IMR-90 (cell line): ENCODE results near the gene CYP17A1. TPM values are rescaled to one million over a fixed set of nuclear protein-coding genes. Genes with fewer than 3 reads are reported as not detected.

ENCODE experiments used
- ATAC-seq: fragments of 200-7000 bp; cut with Tn5 transposase; 2 replicates; pipeline ENCODE4 v1.9.1; 2020; ENCODE audit warnings: low read depth, mild to moderate bottlenecking, moderate library complexity
- BruUV-seq: library from RNA; stranded (reverse); fragments of 400-500 nt; replicated peaks from 2 replicates; lab custom pipeline; 2021; lab: Mats Ljungman, UMichigan
- CTCF ChIA-PET: fragments of 300-600 bp; formaldehyde crosslinking; extraction: SDS; loops from one replicate; lab custom pipeline; 2021; ENCODE audit warnings: antibody characterized with exemption; lab: Yijun Ruan, JAX
- POLR2A ChIA-PET: fragments of 300-600 bp; sonication (Branson Sonifier 250); formaldehyde crosslinking; loops from one replicate; lab custom pipeline; 2022; ENCODE audit warnings: antibody characterized with exemption; ENCODE audit not compliant: unreplicated experiment; lab: Charles Lee
- DNase-seq: peaks from one replicate; pipeline ENCODE4 v3.0.0; 2013
- H2AFZ ChIP-seq: replicated peaks from 2 replicates; pipeline ENCODE3; 2013; ENCODE audit warnings: low read length, mild to moderate bottlenecking; ENCODE audit not compliant: poor library complexity
- H2AK5ac ChIP-seq: 2 replicates; pipeline ENCODE4 v1.6.1; 2013; ENCODE audit warnings: low read depth, low read length, inconsistent platforms
- H2AK9ac ChIP-seq: replicated peaks from 2 replicates; pipeline ENCODE3; 2013; ENCODE audit warnings: mild to moderate bottlenecking, low read depth, low read length, moderate library complexity; ENCODE audit not compliant: poor library complexity
- H2BK120ac ChIP-seq: 2 replicates; pipeline ENCODE4 v1.6.1; 2013; ENCODE audit warnings: low read depth, low read length, inconsistent platforms
- H2BK15ac ChIP-seq: 3 replicates; pipeline ENCODE4 v1.6.1; 2013; ENCODE audit warnings: low read depth, low read length, inconsistent platforms
- H2BK20ac ChIP-seq: 2 replicates; pipeline ENCODE4 v1.6.1; 2013; ENCODE audit warnings: low read depth, mild to moderate bottlenecking, inconsistent platforms, low read length, moderate library complexity
- H2BK5ac ChIP-seq: 2 replicates; pipeline ENCODE4 v1.6.1; 2013; ENCODE audit warnings: mild to moderate bottlenecking, low read depth, low read length, inconsistent platforms; ENCODE audit not compliant: poor library complexity, severe bottlenecking
- H3K14ac ChIP-seq: replicated peaks from 2 replicates; pipeline ENCODE4 v1.6.1; 2013; ENCODE audit warnings: low read depth, low read length, inconsistent platforms
- H3K18ac ChIP-seq: 2 replicates; pipeline ENCODE4 v1.6.1; 2013; ENCODE audit warnings: low read depth, low read length, control low read depth
- H3K23ac ChIP-seq: 2 replicates; pipeline ENCODE4 v1.6.1; 2013; ENCODE audit warnings: low read depth, low read length, inconsistent platforms
- H3K27ac ChIP-seq: 2 replicates; pipeline ENCODE4 v1.5.1; 2013; ENCODE audit warnings: mild to moderate bottlenecking, control low read depth, low read length; ENCODE audit not compliant: insufficient read depth
- H3K27me3 ChIP-seq: 2 replicates; pipeline ENCODE4 v1.6.1; 2013; ENCODE audit warnings: low read length; ENCODE audit not compliant: control insufficient read depth, insufficient read depth
- H3K36me3 ChIP-seq: 2 replicates; pipeline ENCODE4 v1.6.1; 2013; ENCODE audit warnings: low read length, mixed read lengths; ENCODE audit not compliant: control insufficient read depth, insufficient read depth
- H3K4ac ChIP-seq: 2 replicates; pipeline ENCODE4 v1.6.1; 2013; ENCODE audit warnings: low read depth, low read length, inconsistent platforms
- H3K4me1 ChIP-seq: 2 replicates; pipeline ENCODE4 v1.6.1; 2013; ENCODE audit warnings: low read length, mixed read lengths; ENCODE audit not compliant: control insufficient read depth, insufficient read depth
- H3K4me2 ChIP-seq: 2 replicates; pipeline ENCODE4 v1.6.1; 2013; ENCODE audit warnings: low read depth, mild to moderate bottlenecking, control low read depth, low read length, moderate library complexity
- H3K4me3 ChIP-seq: 2 replicates; pipeline ENCODE4 v1.5.1; 2013; ENCODE audit warnings: low read depth, mild to moderate bottlenecking, control low read depth, low read length, moderate library complexity; ENCODE audit not compliant: insufficient read depth
- H3K56ac ChIP-seq: 2 replicates; pipeline ENCODE4 v1.6.1; 2013; ENCODE audit warnings: low read length, inconsistent platforms; ENCODE audit not compliant: insufficient read depth; ENCODE audit errors: extremely low read depth
- H3K79me1 ChIP-seq, 2 experiments: 2 replicates each; pipeline ENCODE4 v1.6.1; 2013; ENCODE audit warnings: low read length in 2 of 2, inconsistent platforms in 1 of 2, low read depth in 1 of 2
- H3K9ac ChIP-seq: 2 replicates; pipeline ENCODE4 v1.6.1; 2013; ENCODE audit warnings: low read depth, low read length, control low read depth
- H3K9me1 ChIP-seq: 2 replicates; pipeline ENCODE4 v1.6.1; 2013; ENCODE audit warnings: low read length, inconsistent platforms; ENCODE audit not compliant: insufficient read depth
- H3K9me3 ChIP-seq: 2 replicates; pipeline ENCODE4 v1.6.1; 2013; ENCODE audit warnings: low read length; ENCODE audit not compliant: control insufficient read depth, insufficient read depth
- H4K20me1 ChIP-seq: 2 replicates; pipeline ENCODE4 v1.6.1; 2013; ENCODE audit warnings: low read length, inconsistent platforms; ENCODE audit not compliant: insufficient read depth
- H4K5ac ChIP-seq: 2 replicates; pipeline ENCODE4 v1.6.1; 2013; ENCODE audit warnings: mild to moderate bottlenecking, low read depth, low read length, control low read depth
- H4K8ac ChIP-seq, 2 experiments: 2 replicates each; pipeline ENCODE4 v1.6.1; 2013; ENCODE audit warnings: low read depth in 2 of 2, low read length in 2 of 2, control low read depth in 1 of 2, inconsistent platforms in 1 of 2
- H4K91ac ChIP-seq: 2 replicates; pipeline ENCODE4 v1.6.1; 2013; ENCODE audit warnings: low read depth, low read length, inconsistent platforms; ENCODE audit not compliant: insufficient read depth
- BHLHE40 ChIP-seq: fragments of 150-350 bp; IDR thresholded peaks from 2 replicates; pipeline ENCODE4 v1.6.1; 2016; ENCODE audit warnings: mild to moderate bottlenecking, low read depth, low read length
- CEBPB ChIP-seq: IDR thresholded peaks from 2 replicates; pipeline ENCODE4 v1.6.1; 2012; ENCODE audit warnings: low read depth, low read length, improper control_type of control experiment
- CHD1 ChIP-seq: IDR thresholded peaks from 2 replicates; pipeline ENCODE4 v1.6.1; 2012; ENCODE audit warnings: low read depth, low read length, improper control_type of control experiment
- FOS ChIP-seq: fragments of 150-350 bp; IDR thresholded peaks from 2 replicates; pipeline ENCODE4 v1.6.1; 2016; ENCODE audit warnings: low read depth, low read length
- MAZ ChIP-seq: IDR thresholded peaks from 2 replicates; pipeline ENCODE4 v1.6.1; 2012; ENCODE audit warnings: low read depth, mild to moderate bottlenecking, low read length, improper control_type of control experiment, moderate library complexity, borderline replicate concordance
- MXI1 ChIP-seq: IDR thresholded peaks from 2 replicates; pipeline ENCODE4 v1.6.1; 2012; ENCODE audit warnings: low read depth, mild to moderate bottlenecking, low read length, moderate library complexity, borderline replicate concordance
- NFE2L2 ChIP-seq: fragments of 150-350 bp; IDR thresholded peaks from 2 replicates; pipeline ENCODE4 v1.6.1; 2016; ENCODE audit warnings: low read depth, mild to moderate bottlenecking, low read length
- POLR2A ChIP-seq: IDR thresholded peaks from 2 replicates; pipeline ENCODE4 v1.6.1; 2012; ENCODE audit warnings: mild to moderate bottlenecking, low read depth, low read length
- RAD21 ChIP-seq: IDR thresholded peaks from 2 replicates; pipeline ENCODE4 v1.6.1; 2012; ENCODE audit warnings: low read length, improper control_type of control experiment
- RCOR1 ChIP-seq: IDR thresholded peaks from 2 replicates; pipeline ENCODE4 v1.6.1; 2012; ENCODE audit warnings: mild to moderate bottlenecking, low read length, improper control_type of control experiment; ENCODE audit not compliant: insufficient replicate concordance
- RFX5 ChIP-seq: IDR thresholded peaks from 2 replicates; pipeline ENCODE4 v1.8.0; 2012; ENCODE audit warnings: low read depth, mild to moderate bottlenecking, low read length, moderate library complexity
- SMC3 ChIP-seq: fragments of 150-350 bp; IDR thresholded peaks from 2 replicates; pipeline ENCODE4 v1.6.1; 2016; ENCODE audit warnings: low read depth, mild to moderate bottlenecking, antibody characterized with exemption, low read length, moderate library complexity
- WGBS, 2 experiments: methylation state at CpG; one replicate each; pipeline versions ENCODE4 v1.1.5 to v1.1.7; 2013; ENCODE audit warnings: missing lambda C conversion rate in 2 of 2; ENCODE audit not compliant: insufficient read length in 1 of 2; ENCODE audit errors: extremely low coverage in 2 of 2; 5-methylcytosine and 5-hydroxymethylcytosine counted together
- dilution Hi-C: fragments of 300-500 bp; cut with HindIII; formaldehyde crosslinking; loops from one replicate; pipeline ENCODE4 v1.14.3; 2018; ENCODE audit warnings: low sequenced_read_pairs; ENCODE audit not compliant: unreplicated experiment
- in situ Hi-C: fragments of 300-500 bp; cut with MboI; formaldehyde crosslinking; loops from 3 replicates; pipeline ENCODE4 v1.14.3; 2019; ENCODE audit warnings: low sequenced_read_pairs, inconsistent platforms, mixed read lengths
- intact Hi-C: fragments of 100-400 bp; cut with micrococcal nuclease; formaldehyde crosslinking; loops from 2 replicates; pipeline ENCODE4 v1.10.0; 2022
- polyA plus RNA-seq, 3 experiments: library from polyadenylated mRNA; depleted of rRNA; stranded (reverse); fragments of >200 nt; gene quantifications; 2 replicates each; pipeline ENCODE4 v1.2.3, GENCODE V29; 2012; ENCODE audit warnings: low replicate concordance in 1 of 3
- total RNA-seq: library from RNA; depleted of rRNA; stranded (reverse); fragments of >200 nt; gene quantifications from 2 replicates; pipeline ENCODE4 v1.2.3, GENCODE V29; 2012
- TF ChIP-seq, protein P1 (sequence below): fragments of 150-350 bp; IDR thresholded peaks from 2 replicates; pipeline ENCODE4 v1.6.1; 2016; ENCODE audit warnings: low read depth, mild to moderate bottlenecking, low read length, moderate library complexity, borderline replicate concordance
- TF ChIP-seq, protein P2 (sequence below): conservative IDR thresholded peaks from 2 replicates; pipeline ENCODE4 v1.5.1; 2012; ENCODE audit warnings: mild to moderate bottlenecking, low read depth, low read length, improper control_type of control experiment

Gene CYP17A1
- total and polyA plus RNA-seq, 2 of the 4 experiments (the other 2 are of a cell fraction) = not detected

DNA sequence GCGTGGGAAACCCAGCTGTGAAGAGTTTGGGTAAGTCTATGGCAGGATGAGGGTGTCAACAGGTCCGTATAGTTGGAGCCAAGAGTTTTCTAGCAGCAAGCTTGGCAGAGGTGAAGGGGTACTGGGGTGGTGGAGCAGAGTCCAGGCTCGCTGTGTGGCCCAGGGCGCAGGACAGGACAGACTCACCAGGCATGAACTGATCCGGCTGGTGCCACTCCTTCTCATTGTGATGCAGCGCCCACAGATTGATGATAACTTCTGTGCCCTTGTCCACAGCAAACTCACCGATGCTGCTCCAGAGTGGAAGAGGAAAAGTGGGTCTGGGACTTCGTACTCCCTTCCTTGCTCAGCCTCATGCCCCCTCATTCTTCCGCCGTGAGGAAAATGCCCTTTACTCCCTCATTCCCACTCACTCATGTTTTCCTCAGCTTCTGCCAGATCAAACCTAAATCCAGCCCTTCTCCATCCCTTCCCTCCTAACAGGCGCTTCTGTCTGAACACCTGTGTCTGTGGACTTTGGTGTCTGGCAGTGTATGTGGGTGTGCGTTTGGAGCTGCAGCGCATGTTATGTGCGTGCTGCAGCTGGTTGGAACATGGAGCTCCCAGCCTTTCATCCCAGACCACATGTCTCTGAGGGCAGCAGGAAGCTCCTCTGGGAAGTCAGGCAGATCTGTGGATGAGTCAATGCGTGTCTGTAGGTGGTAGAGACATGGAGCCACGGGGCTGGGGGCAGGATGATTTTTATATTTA, 5.7 kb downstream of the CYP17A1 start:
- Histone ChIP-seq H4K8ac (no peak overlapping the region), H2AK5ac (no peak overlapping the region), H3K14ac (no peak overlapping the region), H3K27me3 (peaks cover 15% of the 10 kb centered on the region), H3K36me3 (no peaks in the 10 kb centered on the region), H3K4me3 (no peak overlapping the region), H2BK5ac (no peak overlapping the region), H4K20me1 (no peaks in the 10 kb centered on the region), H2BK15ac (no peak overlapping the region), H2BK120ac (no peak overlapping the region), H3K56ac (no peak overlapping the region), H3K4me2 (no peak overlapping the region), H3K23ac (no peak overlapping the region), H3K18ac (no peak overlapping the region), H3K9ac (no peak overlapping the region), H3K9me1 (no peaks in the 10 kb centered on the region), H4K91ac (no peak overlapping the region), H2AK9ac (no peak overlapping the region), H4K5ac (no peak overlapping the region), H2BK20ac (no peak overlapping the region), H3K4ac (no peak overlapping the region), H3K4me1 (no peaks in the 10 kb centered on the region), H3K27ac (no peak overlapping the region), H3K9me3 (no peaks in the 10 kb centered on the region), H3K79me1 (no peaks in the 10 kb centered on the region), H2AFZ (no peak overlapping the region)
- DNase-seq (peak; percentile 39), ATAC-seq (no peak)
- intact Hi-C loops = loop anchor here (10.0 kb wide), 2 partner anchors 413 to 653 kb away; partner anchors contain the start of gene RPEL1
- POLR2A ChIA-PET = no interaction called here
- dilution Hi-C loops = no loop called here
- CTCF ChIA-PET = interaction anchor here (1.4 kb wide), 1 partner anchor 70 kb away, joined by 4 read pairs; no protein-coding TSS in a partner anchor
- no peak for TF ChIP-seq MAZ
- TF ChIP-seq RCOR1 = no peak
- TF ChIP-seq CEBPB = no peak
- TF ChIP-seq, protein P1, sequence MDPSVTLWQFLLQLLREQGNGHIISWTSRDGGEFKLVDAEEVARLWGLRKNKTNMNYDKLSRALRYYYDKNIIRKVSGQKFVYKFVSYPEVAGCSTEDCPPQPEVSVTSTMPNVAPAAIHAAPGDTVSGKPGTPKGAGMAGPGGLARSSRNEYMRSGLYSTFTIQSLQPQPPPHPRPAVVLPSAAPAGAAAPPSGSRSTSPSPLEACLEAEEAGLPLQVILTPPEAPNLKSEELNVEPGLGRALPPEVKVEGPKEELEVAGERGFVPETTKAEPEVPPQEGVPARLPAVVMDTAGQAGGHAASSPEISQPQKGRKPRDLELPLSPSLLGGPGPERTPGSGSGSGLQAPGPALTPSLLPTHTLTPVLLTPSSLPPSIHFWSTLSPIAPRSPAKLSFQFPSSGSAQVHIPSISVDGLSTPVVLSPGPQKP = no peak
- no peak for TF ChIP-seq NFE2L2
- no peak for TF ChIP-seq FOS
- TF ChIP-seq RFX5 = no peak
- TF ChIP-seq CHD1 = no peak
- no peak for TF ChIP-seq RAD21
- TF ChIP-seq, protein P2, sequence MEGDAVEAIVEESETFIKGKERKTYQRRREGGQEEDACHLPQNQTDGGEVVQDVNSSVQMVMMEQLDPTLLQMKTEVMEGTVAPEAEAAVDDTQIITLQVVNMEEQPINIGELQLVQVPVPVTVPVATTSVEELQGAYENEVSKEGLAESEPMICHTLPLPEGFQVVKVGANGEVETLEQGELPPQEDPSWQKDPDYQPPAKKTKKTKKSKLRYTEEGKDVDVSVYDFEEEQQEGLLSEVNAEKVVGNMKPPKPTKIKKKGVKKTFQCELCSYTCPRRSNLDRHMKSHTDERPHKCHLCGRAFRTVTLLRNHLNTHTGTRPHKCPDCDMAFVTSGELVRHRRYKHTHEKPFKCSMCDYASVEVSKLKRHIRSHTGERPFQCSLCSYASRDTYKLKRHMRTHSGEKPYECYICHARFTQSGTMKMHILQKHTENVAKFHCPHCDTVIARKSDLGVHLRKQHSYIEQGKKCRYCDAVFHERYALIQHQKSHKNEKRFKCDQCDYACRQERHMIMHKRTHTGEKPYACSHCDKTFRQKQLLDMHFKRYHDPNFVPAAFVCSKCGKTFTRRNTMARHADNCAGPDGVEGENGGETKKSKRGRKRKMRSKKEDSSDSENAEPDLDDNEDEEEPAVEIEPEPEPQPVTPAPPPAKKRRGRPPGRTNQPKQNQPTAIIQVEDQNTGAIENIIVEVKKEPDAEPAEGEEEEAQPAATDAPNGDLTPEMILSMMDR = no peak
- no peak for TF ChIP-seq POLR2A
- TF ChIP-seq MXI1 = no peak
- TF ChIP-seq SMC3 = no peak
- no peak for TF ChIP-seq BHLHE40
- no TSS peak for BruUV-seq
- in situ Hi-C loops = loop anchor here (5.0 kb wide), 2 partner anchors 99 to 241 kb away; no protein-coding TSS in a partner anchor
- WGBS, 2 experiments = 69% methylated on average over 2 of the region's 16 CpGs; no CpG with 5 or more reads in 1 of the 2 experiments
